SK-N-DZ (cell line): ENCODE results near the gene COPA.

Source experiments
- small RNA-seq, 2 experiments: library from RNA; depleted of rRNA; stranded (forward); fragments of <200 nt; gene quantifications; one replicate each; pipeline ENCODE3, GENCODE V24; 2014

COPA gene

Small RNAs within 50 kb of the gene (small RNA-seq; reads per million reads assigned to genes)
- 0 reads per million in 2 experiments for gene RF00019
- 0.44 to 0.71 reads per million in 2 experiments for gene RNU4-42P
